Gastrocnemius medialis (tissue), 4 donors: ENCODE measurements around the gene SRP14.

Experiments
- CTCF ChIP-seq, 5 experiments: fragments of 450-650 bp in 3 of 5; fragments of 200-600 bp in 2 of 5; sonication (generic) in 2 of 5; IDR thresholded peaks in 4 of 5; conservative IDR thresholded peaks in 1 of 5; 1 replicate in 4 of 5; 2 replicates in 1 of 5; pipeline ENCODE4 v1.5.1; 2016 to 2019; ENCODE audit warnings: antibody characterized with exemption in 5 of 5, mild to moderate bottlenecking in 3 of 5, moderate library complexity in 3 of 5
- POLR2A ChIP-seq, 2 donors: fragments of 450-650 bp; IDR thresholded peaks; one replicate each; pipeline ENCODE4 v1.6.1; 2017; ENCODE audit warnings: antibody characterized with exemption in 2 of 2, mild to moderate bottlenecking in 2 of 2, moderate library complexity in 2 of 2

DNA sequence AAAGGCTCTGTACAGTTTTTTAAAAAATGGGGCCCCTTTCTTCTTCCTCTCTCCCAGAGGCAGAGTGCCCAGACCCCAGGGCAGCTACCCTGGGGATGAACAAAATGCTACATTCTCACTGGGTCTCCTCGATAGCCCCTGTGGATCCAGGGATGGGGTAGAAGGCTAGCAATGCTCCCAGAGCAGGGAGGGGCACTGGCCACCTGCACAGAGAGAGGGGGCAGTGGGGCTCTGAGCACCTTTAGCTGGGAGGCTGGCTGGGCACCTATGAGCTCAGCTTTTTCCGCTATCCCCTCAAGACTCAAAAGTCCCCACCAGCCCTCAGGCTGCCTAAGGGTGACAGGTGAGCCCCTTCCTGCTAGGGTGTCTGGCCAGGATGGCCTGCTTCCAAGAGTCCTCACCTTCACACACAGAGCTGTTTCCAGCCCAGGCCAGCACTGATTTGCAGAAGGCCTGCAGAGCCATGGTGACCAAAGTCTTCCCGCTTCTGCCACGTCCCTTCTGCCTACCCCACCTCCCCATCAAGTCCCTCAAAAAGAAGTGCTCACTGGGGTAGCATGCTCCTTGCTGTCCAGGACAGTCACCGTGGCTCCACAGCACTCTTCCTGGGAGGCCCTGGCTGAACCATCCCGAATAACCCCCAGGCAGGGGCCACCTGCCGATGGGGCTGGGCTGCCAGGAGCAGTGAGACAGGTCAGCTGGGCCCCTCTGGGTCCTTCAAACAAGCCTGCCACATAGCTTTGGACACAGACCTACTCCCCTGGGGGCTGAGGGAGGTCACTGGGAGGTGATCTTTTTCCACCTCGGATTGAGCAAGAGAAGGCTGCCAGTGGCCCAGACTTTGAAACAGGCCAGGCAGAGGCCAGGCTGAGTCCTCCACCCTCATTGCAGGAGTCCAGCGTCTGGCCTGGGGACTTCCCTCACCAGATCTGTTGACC lies 49.3 kb upstream of the SRP14 start:
- no peak for TF ChIP-seq CTCF (IDR thresholded peaks at IDR 0.05 in 4 of 5, conservative IDR thresholded peaks at IDR 0.05 in 1 of 5)
- no peak for TF ChIP-seq POLR2A (IDR thresholded peaks at IDR 0.05)
